HUES64 (cell line): Measurements from ENCODE around the gene TUBB2B.
"Not testable (repeated sequence)": the region's sequence is repeated elsewhere in the genome, so short reads cannot be mapped to it uniquely, and the experiment has no call there.

Experiments
- H3K27ac ChIP-seq: 2 replicates; pipeline ENCODE4 v1.7.0; 2013; ENCODE audit warnings: low read depth, low read length, inconsistent platforms
- H3K27me3 ChIP-seq: 2 replicates; pipeline ENCODE4 v1.6.1; 2013; ENCODE audit warnings: mild to moderate bottlenecking, low read length; ENCODE audit not compliant: insufficient read depth
- H3K36me3 ChIP-seq: 2 replicates; pipeline ENCODE4 v1.6.1; 2013; ENCODE audit warnings: mild to moderate bottlenecking, low read length; ENCODE audit not compliant: insufficient read depth
- H3K4me1 ChIP-seq: 2 replicates; pipeline ENCODE4 v1.6.1; 2013; ENCODE audit warnings: mild to moderate bottlenecking, low read length, moderate library complexity; ENCODE audit not compliant: insufficient read depth
- H3K4me3 ChIP-seq: 2 replicates; pipeline ENCODE4 v1.5.1; 2013; ENCODE audit warnings: mild to moderate bottlenecking, low read length, moderate library complexity
- H3K9ac ChIP-seq: 2 replicates; pipeline ENCODE4 v1.6.1; 2013; ENCODE audit warnings: mild to moderate bottlenecking, low read depth, low read length
- H3K9me3 ChIP-seq: 2 replicates; pipeline ENCODE4 v1.6.1; 2013; ENCODE audit warnings: low read depth, low read length; ENCODE audit not compliant: insufficient read depth
- WGBS: fragments of 150-250, 120-280 bp; methylation state at CpG from one replicate; pipeline ENCODE4 v1.1.7; 2013; ENCODE audit warnings: missing lambda C conversion rate; 5-methylcytosine and 5-hydroxymethylcytosine counted together

Gene TUBB2B

DNA sequence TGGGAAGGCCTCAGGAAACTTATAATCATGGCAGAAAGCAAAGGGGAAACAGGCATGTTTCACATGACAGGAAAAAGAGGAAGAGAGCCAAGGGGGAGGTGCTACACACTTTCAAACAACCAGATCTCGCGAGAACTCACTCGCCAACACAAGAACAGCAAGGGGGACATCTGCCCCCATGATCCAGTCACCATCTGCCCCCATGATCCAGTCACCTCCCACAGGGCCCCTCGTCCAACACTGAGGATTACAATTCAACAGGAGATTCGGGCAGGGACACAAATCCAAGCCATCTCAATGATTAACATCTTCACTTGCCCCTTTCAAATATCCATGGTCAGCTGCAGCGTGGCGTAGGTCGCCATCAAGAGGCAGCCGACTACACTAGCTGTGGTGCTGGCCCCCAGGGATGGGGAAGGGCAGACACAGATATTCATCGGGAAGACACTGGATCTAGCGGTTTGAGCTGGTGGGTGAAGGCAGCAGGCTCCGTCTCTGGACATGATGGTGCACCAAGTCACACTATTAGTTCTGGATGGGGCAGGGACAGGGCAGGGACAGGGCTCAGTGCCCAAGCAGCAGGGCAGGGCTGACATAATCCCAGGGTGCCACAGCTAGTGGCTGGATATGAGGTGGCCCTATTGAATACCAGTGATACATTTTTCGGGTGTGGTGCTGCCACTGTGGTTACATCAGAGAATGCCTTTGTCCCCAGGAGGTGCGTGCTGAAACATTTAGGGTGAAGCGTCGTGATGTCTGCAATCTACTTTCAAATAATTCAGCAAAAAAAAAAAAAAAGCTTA lies 31.6 kb downstream of the TUBB2B start:
- 62% methylated on average over 16 of the region's 16 CpGs for WGBS
- Histone ChIP-seq H3K4me1 (peaks cover 33% of the 10 kb centered on the region), H3K27ac (peak overlapping the region; percentile 79), H3K27me3 (no peaks in the 10 kb centered on the region), H3K9me3 (no peaks in the 10 kb centered on the region), H3K9ac (peak overlapping the region; percentile 42; the same call in 1 of the 2 replicates), H3K36me3 (no peaks in the 10 kb centered on the region), H3K4me3 (peak overlapping the region; percentile 6; the same call in 1 of the 2 replicates)

DNA sequence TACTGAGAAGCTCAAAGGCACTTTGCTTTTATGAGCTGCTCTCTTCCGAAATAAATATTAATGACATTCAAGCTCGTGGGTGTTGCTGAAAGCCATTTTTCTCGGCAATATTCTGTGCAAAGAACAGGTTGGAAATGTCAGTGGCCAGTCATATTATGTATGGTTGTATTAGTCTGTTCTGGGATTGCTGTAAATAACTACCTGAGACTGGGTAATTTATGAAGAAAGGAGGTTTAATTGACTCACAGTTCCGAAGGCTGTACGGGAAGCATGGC lies 32.1 kb downstream of the TUBB2B start:
- H3K4me1 ChIP-seq: peaks cover 33% of the 10 kb centered on the region
- H3K4me3 ChIP-seq: peak overlapping the region; percentile 6; the same call in 1 of the 2 replicates
- H3K9me3 ChIP-seq: peaks cover 3% of the 10 kb centered on the region; the same call in 1 of the 2 replicates
- peak overlapping the region; percentile 79 for H3K27ac ChIP-seq
- WGBS: 72% methylated on average over 5 of the region's 5 CpGs
- H3K36me3 ChIP-seq: no peaks in the 10 kb centered on the region
- peak overlapping the region; percentile 42; the same call in 1 of the 2 replicates for H3K9ac ChIP-seq
- H3K27me3 ChIP-seq: no peaks in the 10 kb centered on the region

- peak overlapping the region; percentile 79 for H3K27ac ChIP-seq
- 31% methylated on average over 19 of the region's 19 CpGs for WGBS
- peak overlapping the region; percentile 42; the same call in 1 of the 2 replicates for H3K9ac ChIP-seq
- peak overlapping the region; percentile 6; the same call in 1 of the 2 replicates for H3K4me3 ChIP-seq
- H3K36me3 ChIP-seq: no peaks in the 10 kb centered on the region
- peaks cover 33% of the 10 kb centered on the region for H3K4me1 ChIP-seq
- no peaks in the 10 kb centered on the region for H3K27me3 ChIP-seq
- H3K9me3 ChIP-seq: peaks cover 3% of the 10 kb centered on the region; the same call in 1 of the 2 replicates
Observed at GRCh38 chr6:3194535-3195419, 32.7 kb downstream of the TUBB2B start.

GRCh38 chr6:3193102-3193849 lies 34.2 kb downstream of the TUBB2B start:
- Histone ChIP-seq H3K9ac (no peak overlapping the region; the same call in 1 of the 2 replicates), H3K9me3 (peaks cover 3% of the 10 kb centered on the region; the same call in 1 of the 2 replicates), H3K4me1 (peaks cover 28% of the 10 kb centered on the region), H3K27ac (peak overlapping the region; percentile 65), H3K36me3 (no peaks in the 10 kb centered on the region), H3K4me3 (no peak overlapping the region), H3K27me3 (no peaks in the 10 kb centered on the region)
- 60% methylated on average over 23 of the region's 23 CpGs for WGBS

DNA sequence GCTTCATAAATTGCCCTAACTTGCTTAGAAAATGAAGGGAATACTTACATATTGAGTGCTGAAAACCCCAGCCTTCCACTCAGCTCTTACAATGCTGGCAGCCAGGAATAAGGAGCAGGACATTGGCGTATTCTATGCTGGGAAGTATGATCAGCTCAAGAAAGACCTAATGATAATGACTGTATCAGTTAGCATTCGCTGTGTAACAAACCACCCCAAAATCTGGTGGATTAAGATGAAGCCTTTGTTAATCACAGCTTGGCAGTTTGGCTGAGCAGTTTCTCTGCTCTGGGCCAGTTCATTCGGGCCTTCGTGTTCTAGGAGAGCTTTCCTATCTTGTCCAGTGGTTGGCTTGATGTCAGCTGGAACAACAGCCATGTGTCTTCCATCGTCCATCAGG lies 36.7 kb downstream of the TUBB2B start:
- no peak overlapping the region for H3K27ac ChIP-seq
- peaks cover 3% of the 10 kb centered on the region; the same call in 1 of the 2 replicates for H3K9me3 ChIP-seq
- H3K27me3 ChIP-seq: no peaks in the 10 kb centered on the region
- no peak overlapping the region for H3K4me3 ChIP-seq
- WGBS: 98% methylated on average over 5 of the region's 5 CpGs
- peaks cover 25% of the 10 kb centered on the region for H3K4me1 ChIP-seq
- H3K36me3 ChIP-seq: no peaks in the 10 kb centered on the region
- no peak overlapping the region for H3K9ac ChIP-seq

GRCh38 chr6:3190056-3190455 lies 37.4 kb downstream of the TUBB2B start:
- H3K9me3 ChIP-seq: peaks cover 3% of the 10 kb centered on the region; the same call in 1 of the 2 replicates
- no peaks in the 10 kb centered on the region for H3K27me3 ChIP-seq
- 94% methylated on average over 4 of the region's 4 CpGs for WGBS
- H3K4me1 ChIP-seq: peaks cover 20% of the 10 kb centered on the region
- no peak overlapping the region for H3K4me3 ChIP-seq
- H3K9ac ChIP-seq: no peak overlapping the region
- no peak overlapping the region for H3K27ac ChIP-seq
- no peaks in the 10 kb centered on the region for H3K36me3 ChIP-seq

DNA sequence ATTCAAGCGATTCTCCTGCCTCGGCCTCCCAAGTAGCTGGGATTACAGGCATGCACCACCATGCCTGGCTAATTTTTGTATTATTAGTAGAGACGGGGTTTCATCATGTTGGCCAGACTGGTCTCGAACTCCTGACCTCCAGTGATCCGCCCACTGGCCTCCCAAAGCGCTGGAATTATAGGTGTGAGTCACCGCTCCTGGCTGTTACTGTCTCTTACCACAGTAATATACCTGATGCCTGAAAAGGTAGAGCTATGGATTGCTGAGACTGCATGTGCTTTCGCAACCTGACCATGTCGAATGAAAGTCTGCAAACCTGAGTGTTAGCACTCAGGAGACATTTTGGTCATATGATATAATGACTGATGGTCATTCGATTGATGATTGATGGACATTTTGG lies 38.3 kb downstream of the TUBB2B start:
- H3K9me3 ChIP-seq, H3K4me3 ChIP-seq, H3K9ac ChIP-seq, H3K27me3 ChIP-seq, H3K27ac ChIP-seq, H3K36me3 ChIP-seq: not testable (repeated sequence)
- WGBS: 96% methylated on average over 10 of the region's 10 CpGs
- peaks cover 12% of the 10 kb centered on the region for H3K4me1 ChIP-seq

GRCh38 chr6:3188262-3188661 lies 39.2 kb downstream of the TUBB2B start:
- Histone ChIP-seq H3K27me3 (no peaks in the 10 kb centered on the region), H3K4me3 (no peak overlapping the region), H3K4me1 (peaks cover 5% of the 10 kb centered on the region), H3K27ac (no peak overlapping the region), H3K9ac (no peak overlapping the region), H3K9me3 (peaks cover 3% of the 10 kb centered on the region; the same call in 1 of the 2 replicates), H3K36me3 (no peaks in the 10 kb centered on the region)
- 94% methylated on average over 6 of the region's 7 CpGs for WGBS

GRCh38 chr6:3186974-3187382 lies 40.5 kb downstream of the TUBB2B start:
- H3K4me3 ChIP-seq: no peak overlapping the region
- no peak overlapping the region for H3K9ac ChIP-seq
- H3K4me1 ChIP-seq: no peaks in the 10 kb centered on the region
- H3K36me3 ChIP-seq: no peaks in the 10 kb centered on the region
- H3K27me3 ChIP-seq: no peaks in the 10 kb centered on the region
- H3K9me3 ChIP-seq: peaks cover 3% of the 10 kb centered on the region; the same call in 1 of the 2 replicates
- WGBS: 96% methylated on average over 3 of the region's 3 CpGs
- H3K27ac ChIP-seq: no peak overlapping the region

- Histone ChIP-seq H3K27ac (no peak overlapping the region), H3K36me3 (no peaks in the 10 kb centered on the region), H3K27me3 (no peaks in the 10 kb centered on the region), H3K4me1 (no peaks in the 10 kb centered on the region), H3K4me3 (no peak overlapping the region), H3K9ac (no peak overlapping the region), H3K9me3 (no peaks in the 10 kb centered on the region)
- WGBS: 90% methylated on average over 4 of the region's 4 CpGs
Observed at GRCh38 chr6:3183066-3183465, 44.4 kb downstream of the TUBB2B start.
